ENCODE results near the gene DOK7.
"Not testable (repeated sequence)": the region's sequence is repeated elsewhere in the genome, so short reads cannot be mapped to it uniquely, and the experiment has no call there.

The DOK7 gene

DNA sequence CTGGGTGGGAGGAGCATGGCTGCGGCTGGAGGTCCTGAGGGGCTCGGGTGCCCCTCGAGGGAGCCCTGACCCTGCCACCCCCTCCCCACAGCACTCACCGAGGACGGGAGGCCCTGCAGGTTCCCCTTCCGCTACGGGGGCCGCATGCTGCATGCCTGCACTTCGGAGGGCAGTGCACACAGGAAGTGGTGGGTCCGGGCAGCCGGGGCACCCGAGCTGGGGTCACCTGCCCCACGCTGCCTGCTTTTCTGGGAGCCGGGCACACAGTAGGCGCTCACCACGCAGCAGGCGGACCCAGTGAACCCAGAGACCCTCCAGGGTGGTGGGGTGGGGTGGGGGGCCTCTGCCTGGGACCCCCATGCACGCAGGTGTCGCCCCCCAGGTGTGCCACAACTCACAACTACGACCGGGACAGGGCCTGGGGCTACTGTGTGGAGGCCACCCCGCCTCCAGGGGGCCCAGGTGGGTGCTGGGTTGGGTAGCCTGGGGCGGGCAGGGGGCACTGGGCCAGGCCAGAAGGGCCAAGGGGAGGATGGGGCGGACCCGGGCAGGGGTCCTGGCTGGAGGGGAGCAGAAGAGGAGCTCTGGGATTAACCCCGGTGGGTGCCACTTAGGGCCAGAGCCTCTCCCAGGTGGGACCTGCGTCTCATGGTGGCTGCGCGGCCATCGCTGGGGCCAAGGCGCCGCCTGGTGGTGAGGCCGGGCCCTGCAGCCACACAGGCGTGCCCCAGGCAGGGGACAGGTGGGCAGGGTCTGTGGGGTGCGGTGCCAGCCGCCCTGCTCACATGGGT, 20.0 kb upstream of the DOK7 start:
- no peak for DNase-seq (ENCODE audit: low read depth)

DNA sequence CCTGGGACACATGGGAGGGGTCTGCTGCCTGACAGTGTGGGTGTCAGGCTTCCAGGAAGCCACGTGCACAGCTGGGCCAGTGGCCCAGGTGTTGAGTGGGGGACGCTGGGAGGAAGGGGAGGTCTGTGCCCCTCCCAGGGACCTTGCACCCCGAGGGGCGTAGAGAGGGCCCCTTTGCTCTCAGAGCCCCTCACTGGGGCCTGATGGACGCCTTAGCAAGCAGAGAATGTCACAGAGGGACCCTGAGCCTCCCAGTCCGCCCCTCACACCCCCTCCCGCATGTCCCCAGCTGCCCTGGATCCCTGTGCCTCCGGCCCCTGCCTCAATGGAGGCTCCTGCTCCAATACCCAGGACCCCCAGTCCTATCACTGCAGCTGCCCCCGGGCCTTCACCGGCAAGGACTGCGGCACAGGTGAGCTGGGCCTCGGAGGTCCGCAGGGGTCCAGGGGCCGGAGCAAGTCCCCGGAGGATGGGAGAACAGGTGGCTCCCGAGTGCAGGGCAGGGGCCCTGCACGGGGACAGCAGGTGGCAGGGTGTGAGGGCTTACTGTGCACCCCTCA, 19.3 kb upstream of the DOK7 start:
- no peak for DNase-seq (ENCODE audit: low read depth)

DNA sequence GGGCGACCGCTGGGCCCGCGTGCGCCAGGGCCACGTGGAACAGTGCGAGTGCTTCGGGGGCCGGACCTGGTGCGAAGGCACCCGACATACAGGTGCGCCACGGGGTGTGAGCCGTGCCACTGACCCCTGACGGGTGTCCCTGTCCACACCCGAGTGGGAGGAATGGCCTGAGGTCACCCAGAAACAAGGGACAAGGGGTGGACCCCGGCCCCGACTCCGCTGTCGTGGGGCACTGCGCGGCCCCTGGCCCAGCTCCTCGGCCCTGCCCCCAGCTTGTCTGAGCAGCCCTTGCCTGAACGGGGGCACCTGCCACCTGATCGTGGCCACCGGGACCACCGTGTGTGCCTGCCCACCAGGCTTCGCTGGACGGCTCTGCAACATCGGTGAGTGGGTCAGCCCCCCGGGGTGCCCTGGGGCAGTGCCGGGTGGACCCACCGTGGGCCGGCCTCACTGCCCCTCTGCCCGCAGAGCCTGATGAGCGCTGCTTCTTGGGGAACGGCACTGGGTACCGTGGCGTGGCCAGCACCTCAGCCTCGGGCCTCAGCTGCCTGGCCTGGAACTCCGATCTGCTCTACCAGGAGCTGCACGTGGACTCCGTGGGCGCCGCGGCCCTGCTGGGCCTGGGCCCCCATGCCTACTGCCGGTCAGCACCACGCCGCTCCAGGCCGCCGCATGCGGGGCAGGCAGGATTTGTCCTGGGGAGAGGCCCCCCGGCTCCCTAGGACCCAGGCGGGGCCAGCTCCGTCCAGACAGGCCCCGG, 18.6 kb upstream of the DOK7 start:
- DNase-seq (ENCODE audit: low read depth), result no peak

DNA sequence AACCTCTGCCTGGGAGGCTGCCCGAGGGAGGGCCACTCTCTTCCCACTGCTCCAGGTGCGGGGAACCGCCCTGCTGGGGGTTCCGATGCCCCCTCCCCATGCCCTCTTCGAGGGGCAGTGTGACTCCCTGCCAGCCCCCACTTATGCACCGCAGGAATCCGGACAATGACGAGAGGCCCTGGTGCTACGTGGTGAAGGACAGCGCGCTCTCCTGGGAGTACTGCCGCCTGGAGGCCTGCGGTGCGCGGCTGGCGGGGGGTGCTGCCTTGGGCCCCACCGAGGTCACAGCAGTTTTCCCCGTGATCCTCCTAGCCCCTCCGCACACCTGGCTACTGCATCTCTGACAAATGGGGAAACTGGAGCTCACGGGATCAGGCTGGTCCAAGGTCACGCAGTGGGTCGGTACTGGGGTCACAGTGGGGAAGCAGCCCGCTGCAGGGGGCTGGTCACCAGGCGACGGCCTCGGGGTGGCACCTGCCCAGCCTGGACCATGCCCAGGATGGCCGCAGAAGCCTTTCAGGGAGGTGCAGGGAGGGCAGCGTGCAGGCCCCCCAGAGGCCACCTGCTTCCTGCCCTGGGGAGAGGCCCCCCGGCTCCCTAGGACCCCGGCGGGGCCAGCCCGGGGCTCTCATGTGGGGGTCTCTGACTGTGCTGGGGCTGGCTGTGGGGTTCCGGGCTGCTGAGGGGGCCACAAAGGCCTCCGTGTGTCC, 17.8 kb upstream of the DOK7 start:
- DNase-seq (ENCODE audit: low read depth), result no peak

DNA sequence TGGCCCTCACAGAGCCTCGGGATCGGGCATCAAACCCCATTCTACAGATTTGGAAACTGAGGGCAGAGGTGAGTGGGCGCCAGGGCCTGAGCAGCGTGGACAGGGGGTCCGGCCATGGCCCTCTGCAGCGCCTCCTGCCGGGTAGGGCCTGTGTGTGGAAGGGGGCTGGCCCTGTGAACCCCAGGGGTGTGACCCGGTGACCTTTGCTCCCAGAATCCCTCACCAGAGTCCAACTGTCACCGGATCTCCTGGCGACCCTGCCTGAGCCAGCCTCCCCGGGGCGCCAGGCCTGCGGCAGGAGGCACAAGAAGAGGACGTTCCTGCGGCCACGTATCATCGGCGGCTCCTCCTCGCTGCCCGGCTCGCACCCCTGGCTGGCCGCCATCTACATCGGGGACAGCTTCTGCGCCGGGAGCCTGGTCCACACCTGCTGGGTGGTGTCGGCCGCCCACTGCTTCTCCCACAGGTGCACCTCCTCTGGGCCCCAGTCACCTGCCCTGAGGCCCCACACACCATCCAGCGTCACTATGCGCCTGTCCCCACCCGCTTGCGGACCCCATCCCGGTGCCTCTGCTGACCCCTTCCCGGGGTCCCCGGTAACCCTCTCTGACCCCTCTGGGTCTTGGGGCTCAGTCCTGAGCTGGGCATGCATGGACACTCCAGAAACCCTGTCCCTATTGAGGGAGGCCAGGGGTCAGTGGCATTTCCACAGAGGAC, 17.1 kb upstream of the DOK7 start:
- DNase-seq (ENCODE audit: low read depth), result no peak

DNA sequence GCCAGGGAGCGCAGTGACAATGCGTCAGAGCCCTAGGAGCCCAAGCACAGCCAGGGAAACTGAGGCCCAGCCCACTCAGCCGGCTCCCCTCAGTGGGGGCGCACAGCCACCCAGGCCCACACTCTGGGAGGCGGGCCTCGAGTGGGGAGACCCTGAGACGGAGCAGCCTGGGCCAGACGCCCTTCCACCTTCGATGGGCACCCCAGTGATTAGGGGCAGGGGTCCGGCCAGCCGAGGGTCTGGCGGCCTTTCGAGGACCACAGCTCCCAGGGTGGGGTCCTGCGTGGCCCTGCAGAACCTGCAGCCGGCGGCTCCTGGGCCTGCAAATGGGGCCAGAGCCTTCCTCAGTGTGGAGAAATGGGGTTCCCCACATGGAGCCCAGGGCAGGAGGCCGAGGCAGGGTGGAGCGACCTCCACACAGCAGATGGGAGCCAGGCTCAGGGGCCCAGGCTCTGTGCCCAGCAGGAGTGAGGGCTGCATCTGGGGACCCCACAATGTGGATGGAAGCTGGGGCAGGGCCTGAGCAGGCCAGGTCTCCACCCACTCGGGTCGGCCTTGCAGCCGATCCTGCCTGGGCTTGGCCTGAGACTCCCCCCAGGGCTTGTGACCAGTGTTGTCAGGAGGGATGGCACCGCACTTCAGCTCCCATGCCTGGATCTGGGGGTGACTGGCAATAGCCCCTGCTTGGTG, 16.3 kb upstream of the DOK7 start:
- DNase-seq (ENCODE audit: low read depth), result no peak

DNA sequence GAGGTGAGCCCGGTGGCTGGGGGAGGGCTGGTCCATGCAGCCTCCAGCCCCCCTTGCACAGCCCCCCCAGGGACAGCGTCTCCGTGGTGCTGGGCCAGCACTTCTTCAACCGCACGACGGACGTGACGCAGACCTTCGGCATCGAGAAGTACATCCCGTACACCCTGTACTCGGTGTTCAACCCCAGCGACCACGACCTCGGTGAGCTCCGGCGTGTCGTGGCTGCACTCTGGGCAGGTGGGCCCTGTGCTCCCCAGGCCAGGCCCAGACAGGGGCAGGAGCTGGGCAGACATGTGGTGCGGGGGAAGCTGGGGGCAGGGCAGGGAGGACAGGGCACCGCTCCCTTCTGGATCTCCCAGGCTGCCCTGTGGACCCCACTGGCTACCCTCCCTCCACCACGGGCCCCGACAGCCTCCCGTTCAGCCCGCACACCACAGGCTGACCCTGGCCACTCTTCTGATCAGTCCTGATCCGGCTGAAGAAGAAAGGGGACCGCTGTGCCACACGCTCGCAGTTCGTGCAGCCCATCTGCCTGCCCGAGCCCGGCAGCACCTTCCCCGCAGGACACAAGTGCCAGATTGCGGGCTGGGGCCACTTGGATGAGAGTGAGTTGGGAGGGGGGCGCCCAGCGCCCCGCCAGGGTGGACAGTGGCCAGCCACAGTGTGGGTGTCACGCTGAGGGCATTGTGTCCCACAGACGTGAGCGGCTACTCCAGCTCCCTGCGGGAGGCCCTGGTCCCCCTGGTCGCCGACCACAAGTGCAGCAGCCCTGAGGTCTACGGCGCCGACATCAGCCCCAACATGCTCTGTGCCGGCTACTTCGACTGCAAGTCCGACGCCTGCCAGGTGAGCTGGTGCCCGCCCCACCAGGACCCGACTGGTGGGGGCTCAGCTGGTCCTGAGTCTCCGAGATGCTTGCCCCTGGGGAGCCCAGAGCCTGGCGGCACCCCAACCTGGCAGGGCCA, 15.4 kb upstream of the DOK7 start:
- no peak for DNase-seq (ENCODE audit: low read depth)

DNA sequence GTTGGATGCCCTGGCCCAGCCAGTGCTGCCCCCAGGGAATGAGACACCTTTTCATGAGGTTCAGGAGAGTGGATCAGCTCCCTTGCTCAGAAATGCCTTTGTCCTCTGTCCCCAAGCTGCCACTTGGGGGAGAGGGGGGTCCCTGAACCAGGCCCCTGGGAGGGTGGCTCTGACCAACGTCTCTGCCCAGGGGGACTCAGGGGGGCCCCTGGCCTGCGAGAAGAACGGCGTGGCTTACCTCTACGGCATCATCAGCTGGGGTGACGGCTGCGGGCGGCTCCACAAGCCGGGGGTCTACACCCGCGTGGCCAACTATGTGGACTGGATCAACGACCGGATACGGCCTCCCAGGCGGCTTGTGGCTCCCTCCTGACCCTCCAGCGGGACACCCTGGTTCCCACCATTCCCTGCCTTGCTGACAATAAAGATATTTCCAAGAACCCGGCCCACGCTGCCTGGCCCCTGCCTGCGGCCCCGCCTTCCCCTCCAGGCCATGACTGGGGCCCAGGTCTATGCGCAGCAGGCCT, 14.0 kb upstream of the DOK7 start:
- DNase-seq (ENCODE audit: low read depth), result no peak

DNA sequence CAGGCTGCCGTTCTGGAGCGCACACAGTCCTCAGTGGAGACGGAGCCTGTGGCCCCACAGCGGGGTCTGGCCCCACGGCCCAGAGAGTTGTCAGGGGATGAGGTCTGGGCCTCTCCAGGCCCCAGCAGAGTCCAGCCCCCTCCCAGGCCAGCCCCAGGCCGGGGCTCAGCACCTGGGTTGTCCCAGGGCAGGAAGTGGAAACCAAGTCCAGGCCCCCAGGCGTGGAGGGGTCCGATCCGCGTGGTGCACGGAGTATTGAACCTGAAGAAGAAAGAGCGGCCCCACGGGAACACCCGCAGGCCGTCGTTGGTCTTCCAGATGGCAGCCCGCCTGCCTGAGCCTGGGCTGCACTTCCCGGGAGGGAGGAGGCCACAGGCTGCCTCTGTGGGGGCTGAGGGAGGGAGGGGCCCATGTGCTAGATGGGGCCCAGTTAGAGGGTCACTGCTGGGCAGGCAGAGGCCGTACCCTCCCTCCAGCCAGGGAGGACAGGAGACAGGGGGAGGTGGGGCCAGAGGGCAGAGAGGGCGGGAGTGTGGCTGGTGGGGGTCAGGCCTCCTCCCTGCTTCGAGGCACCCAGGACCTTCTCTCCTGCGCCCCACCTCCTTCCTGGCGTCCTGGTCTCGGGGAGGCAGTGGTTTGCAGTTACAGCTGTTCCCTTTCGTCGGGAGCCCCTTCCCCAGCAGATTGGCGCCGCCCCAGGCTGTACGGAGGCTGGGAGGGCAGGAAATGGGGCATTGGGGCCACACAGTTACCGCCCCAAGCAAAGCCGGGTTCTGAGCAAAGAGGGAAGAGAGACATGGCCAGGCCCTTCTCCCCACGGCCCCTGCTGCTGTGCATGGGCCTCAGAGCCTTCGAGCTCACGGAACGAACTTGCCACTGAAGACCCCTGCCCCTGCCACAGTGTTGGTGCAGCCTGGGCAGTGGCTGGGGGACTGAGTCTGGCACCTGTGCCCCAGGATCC, 13.3 kb upstream of the DOK7 start:
- DNase-seq (ENCODE audit: low read depth), result no peak

DNA sequence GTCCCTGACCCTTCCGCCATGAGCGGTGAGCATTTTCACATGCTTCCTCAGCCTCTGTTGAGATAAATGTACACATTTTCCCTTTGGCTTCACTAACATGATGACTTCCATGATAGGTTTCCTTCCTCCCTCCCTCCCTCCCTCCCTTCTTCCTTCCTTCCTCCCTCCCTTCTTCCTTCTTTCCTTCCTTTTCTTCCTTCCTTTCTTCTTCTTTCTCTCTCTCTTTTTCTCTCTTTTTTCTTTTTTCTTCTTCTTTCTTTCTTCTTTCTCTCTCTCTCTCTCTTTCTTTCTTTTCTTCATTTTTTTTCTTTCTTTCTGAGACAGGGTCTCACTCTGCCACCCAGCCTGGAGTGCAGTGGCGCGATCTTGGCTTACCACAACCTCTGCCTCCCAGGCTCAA, 12.5 kb upstream of the DOK7 start:
- no peak for DNase-seq (ENCODE audit: low read depth)

DNA sequence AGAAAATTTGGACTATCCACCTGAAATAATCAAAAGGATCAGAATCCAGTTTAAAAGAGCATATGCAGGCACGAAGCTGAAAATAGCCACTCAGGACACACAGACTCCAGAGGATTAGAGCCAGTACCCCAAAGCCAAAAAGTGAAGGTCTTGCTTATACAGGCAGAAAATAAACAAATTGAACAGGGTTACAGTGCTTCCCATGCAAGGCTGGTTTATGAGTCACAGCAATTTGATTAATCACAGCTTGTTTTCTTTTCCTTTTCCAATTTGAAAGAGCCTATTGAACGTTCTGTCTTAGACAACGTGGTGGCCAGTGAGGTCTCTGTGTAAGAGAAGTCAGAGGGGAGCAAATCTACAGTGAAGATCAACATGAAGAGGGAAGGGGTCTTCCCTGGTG, 11.2 kb upstream of the DOK7 start:
- DNase-seq (ENCODE audit: low read depth), result peak; percentile 12

DNA sequence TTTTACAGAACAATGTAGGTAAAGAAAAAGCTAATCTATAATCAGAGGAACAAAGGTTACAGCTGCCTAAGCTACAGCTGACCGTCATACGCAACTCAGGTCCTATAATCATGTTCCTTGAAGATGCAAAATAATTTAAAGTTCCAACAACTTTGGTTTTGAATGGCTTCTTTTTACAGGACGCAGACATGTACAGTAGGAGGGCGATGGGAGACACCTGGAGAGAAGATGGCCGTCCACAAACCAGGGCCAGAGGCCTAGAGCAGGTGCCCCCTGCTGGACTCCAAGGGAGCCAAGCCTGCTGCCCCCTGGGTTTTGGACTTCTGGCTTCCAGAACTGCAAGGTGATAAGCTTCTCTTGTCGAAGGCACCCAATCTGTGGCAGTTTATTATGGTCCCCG, 10.7 kb upstream of the DOK7 start:
- no peak for DNase-seq (ENCODE audit: low read depth)

DNA sequence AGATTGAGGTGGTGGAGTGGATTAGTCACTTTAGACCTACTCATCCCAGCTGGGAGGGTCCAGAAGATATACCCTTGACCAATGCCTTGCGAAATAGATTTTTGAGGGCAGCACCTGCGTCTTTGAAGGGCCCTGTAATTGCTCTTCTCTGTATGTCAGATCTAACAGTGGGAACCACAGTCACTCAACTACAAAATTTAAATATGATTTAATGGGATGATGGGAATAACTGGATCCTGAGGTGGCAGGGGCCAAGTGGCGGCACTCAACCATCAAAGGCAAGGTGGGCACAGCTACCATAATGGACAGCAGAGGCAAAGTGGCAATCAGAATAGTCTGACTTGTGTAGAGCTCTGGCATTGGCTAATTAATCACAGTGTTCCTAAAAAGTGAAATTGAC, 7.5 kb upstream of the DOK7 start:
- not testable (repeated sequence) for DNase-seq (ENCODE audit: low read depth)

DNA sequence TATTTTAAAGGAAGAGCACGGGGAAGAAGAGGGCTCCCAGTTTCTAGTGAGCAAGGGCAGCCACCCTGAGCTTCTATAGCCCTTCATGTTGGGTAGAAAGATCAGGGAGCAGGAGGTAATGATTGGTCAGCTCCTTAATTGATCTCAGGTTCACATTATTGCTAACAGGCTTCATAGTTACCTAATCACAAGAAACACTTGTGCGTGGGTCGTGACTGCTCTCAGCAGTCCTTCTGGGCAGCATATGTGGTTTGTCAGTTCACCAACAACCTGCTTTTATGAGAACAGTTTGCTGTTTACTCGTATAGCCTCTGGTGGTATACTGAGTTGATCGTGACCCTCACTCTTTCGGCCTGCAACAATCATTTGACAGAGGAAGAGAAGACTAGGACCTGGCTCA, 4.7 kb upstream of the DOK7 start:
- DNase-seq (ENCODE audit: low read depth), result no peak

DNA sequence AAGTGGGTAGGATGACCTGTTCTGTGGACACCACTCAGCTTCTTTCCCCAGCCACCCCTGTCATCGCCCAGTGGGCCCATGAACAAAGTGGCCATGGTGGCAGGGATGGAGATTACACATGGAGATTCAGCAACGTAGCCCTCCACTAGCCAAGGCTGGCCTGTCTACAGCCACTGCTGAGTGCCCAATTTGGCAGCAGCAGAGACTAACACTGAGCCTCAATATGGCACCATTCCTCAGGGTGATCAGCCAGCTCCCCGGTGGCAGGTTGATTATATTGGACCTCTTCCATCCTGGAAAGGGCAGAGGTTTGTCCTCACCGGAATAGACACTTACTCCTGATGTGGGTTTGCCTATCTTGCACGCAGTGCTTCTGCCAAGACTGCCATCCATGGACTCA, 4.0 kb upstream of the DOK7 start:
- DNase-seq (ENCODE audit: low read depth), result not testable (repeated sequence)

DNA sequence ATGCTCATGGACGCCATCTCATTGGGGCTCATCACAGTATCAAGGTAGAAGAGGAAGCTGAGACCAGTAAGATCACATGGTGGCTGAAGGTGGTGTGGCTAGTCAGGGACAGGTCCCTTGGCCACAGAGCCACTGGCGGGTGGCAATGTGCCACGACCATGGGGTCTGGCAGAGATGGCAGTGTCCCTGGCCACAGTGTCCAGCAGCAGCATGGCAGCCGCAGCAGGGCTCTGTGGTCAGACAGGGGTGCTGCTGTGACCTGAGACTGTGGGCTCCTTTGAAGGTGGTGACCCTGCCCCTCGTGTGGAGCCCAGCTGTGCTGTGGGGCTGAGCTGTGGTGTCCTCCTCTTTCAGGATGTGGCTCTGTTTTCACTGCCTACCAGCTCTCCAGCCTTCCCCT, 2.2 kb upstream of the DOK7 start:
- DNase-seq (ENCODE audit: low read depth), result no peak

DNA sequence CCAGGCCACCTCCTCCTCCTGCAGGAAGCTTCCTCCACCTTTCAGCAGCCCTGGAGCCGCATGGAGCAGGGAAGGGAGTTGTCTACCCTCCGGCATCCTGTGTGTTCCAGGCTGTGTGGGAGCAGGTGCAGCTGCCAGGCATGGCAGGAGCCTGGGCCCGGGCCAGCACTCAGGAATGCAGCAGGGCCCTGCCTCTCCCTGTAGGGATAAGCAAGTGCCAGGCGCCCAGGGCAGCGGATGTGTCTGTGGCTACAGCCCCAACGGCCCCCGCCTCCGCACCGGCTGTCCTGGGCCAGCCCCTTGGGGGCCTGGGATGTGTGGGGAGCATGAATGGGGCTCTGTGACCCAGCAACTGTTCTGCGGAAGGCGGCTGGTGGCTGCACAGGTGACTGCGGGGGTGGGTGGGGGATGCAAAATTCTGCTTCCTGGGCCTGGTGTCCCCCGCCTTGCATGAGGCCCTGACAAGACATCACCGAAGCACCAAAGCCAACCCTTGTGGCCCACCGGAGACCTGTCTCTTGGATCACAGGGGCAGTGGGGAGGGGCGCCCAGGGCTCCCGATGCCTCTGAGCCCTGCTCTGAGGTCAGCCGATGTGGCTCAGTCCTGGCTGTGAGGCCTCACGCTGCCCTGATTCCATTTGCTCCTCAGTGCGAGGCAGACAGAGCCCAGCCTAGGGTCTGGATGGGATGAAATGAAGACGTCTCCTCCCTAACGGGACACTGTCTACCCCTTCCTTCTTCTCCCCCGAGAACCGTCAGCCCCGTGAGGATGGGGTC, 1.4 kb upstream of the DOK7 start:
- DNase-seq (ENCODE audit: low read depth), result peak; percentile 51

DNA sequence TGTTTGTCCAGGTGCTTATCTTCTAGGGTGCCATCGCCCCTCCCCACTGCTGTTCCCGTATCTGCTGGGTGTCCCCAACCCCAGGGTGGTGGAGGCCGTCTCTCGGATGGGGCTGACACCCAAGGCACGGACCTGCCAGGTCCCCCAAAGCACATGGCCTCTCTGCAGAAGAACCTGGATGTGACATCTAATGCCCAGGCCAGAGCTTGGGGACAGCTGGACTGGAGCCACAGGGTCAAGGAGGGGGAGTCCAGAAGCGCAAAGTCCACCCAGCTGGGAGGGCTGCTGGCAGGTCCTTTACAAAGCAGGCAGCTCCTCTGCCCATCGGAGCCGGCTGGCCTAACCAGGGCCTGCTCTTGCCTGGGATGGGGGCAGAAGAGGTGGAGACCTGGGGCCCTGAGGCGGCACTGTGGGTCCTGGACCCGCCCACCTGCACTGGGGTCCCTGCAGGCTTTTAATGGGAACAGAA, 751 bp upstream of the DOK7 start:
- no peak for DNase-seq (ENCODE audit: low read depth)

All from amniotic epithelial cell (primary cell).